Measurements from ENCODE around the gene SNX8.

Gene SNX8, protein sequence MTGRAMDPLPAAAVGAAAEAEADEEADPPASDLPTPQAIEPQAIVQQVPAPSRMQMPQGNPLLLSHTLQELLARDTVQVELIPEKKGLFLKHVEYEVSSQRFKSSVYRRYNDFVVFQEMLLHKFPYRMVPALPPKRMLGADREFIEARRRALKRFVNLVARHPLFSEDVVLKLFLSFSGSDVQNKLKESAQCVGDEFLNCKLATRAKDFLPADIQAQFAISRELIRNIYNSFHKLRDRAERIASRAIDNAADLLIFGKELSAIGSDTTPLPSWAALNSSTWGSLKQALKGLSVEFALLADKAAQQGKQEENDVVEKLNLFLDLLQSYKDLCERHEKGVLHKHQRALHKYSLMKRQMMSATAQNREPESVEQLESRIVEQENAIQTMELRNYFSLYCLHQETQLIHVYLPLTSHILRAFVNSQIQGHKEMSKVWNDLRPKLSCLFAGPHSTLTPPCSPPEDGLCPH

GRCh38 chr7:2314209-2314955 lies at the start of gene SNX8:
Gene SNX8 (minus strand): TSS chr7:2314441. CDS start chr7:2314421, 20 bp downstream.
- peak within 1 kb of the TSS; percentile 95 for H3K4me3 ChIP-seq (ENCODE audit: control insufficient read depth, low read depth, low read length)
- peak; percentile 20 for DNase-seq (ENCODE audit: low read depth)
- TF ChIP-seq CTCF (IDR thresholded peaks at IDR 0.05; ENCODE audit: control insufficient read depth, insufficient read depth, low read depth, low read length, missing control alignments) = no peak

DNA sequence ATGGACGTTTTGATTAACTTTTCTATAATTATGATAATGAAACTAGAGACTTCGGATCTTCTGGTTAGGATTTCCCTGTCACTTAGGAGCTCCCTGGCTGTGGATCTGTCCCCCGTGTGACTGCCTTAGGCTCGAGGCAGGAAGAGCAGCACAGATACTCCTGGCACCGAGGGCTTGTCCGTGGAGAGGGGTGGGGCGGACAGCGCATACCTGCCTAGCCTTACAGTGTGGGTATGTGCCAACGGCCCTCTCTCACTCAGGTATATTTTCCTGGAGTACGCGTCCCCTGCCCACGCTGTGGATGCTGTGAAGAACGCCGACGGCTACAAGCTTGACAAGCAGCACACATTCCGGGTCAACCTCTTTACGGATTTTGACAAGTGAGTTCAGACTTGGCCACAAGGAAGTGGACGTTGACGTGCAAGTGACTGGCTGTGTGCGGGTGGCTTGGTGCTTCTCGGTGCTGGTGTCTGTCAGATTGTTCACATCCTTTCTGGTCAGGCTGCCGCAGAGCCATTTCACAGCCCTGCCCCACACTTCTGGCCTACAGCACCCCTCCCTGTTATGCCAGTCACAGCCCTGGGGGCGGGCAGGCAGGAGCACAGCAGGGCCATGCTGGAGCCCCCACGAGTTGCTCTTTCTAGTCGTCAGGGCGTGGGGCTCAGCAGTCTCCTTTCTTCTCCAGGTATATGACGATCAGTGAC lies 48.3 kb upstream of the SNX8 start:
- DNase-seq (ENCODE audit: low read depth) = no peak
- H3K4me3 ChIP-seq (ENCODE audit: control insufficient read depth, low read depth, low read length) = no peak overlapping the region
- no peak for TF ChIP-seq CTCF (IDR thresholded peaks at IDR 0.05; ENCODE audit: control insufficient read depth, insufficient read depth, low read depth, low read length, missing control alignments)

DNA sequence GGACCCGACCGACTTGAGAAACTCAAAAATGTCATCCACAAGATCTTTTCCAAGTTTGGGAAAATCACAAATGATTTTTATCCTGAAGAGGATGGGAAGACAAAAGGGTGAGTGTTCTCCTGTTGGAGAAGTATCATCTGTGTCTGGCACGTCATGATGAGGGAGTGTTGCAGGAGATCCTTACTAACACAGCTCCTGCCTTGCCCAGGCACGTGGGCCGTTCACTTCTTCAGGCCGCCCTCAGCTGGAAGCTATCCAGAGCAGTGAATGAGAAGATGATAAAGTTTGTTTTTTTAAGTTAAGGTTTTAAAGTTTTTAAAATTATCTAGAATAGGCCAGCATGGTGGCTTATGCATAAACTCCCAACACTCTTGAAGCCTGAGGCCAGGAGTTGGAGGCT lies 46.6 kb upstream of the SNX8 start:
- TF ChIP-seq CTCF (IDR thresholded peaks at IDR 0.05; ENCODE audit: control insufficient read depth, insufficient read depth, low read depth, low read length, missing control alignments) = no peak
- no peak overlapping the region for H3K4me3 ChIP-seq (ENCODE audit: control insufficient read depth, low read depth, low read length)
- no peak for DNase-seq (ENCODE audit: low read depth)

DNA sequence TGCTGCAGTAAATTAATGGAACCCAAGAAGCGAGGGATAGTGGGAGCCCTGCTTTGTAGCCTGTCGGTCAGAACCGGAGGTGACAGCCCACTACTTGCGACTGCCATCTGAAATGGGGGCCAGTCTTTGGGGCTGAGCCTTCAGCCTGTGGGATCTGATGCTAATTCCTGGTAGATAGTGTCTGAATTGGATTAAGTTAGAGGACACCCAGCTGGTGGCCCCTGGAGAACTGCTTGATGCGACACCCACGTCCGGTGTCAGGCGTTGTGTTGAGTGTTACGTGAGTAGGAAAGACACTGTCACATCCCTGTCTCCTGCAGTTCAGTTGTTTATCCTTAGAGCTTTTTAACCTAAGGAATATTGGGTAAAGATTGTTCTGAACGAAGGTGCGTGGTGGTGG lies 45.4 kb upstream of the SNX8 start:
- no peak for DNase-seq (ENCODE audit: low read depth)
- H3K4me3 ChIP-seq (ENCODE audit: control insufficient read depth, low read depth, low read length) = no peak overlapping the region
- no peak for TF ChIP-seq CTCF (IDR thresholded peaks at IDR 0.05; ENCODE audit: control insufficient read depth, insufficient read depth, low read depth, low read length, missing control alignments)

DNA sequence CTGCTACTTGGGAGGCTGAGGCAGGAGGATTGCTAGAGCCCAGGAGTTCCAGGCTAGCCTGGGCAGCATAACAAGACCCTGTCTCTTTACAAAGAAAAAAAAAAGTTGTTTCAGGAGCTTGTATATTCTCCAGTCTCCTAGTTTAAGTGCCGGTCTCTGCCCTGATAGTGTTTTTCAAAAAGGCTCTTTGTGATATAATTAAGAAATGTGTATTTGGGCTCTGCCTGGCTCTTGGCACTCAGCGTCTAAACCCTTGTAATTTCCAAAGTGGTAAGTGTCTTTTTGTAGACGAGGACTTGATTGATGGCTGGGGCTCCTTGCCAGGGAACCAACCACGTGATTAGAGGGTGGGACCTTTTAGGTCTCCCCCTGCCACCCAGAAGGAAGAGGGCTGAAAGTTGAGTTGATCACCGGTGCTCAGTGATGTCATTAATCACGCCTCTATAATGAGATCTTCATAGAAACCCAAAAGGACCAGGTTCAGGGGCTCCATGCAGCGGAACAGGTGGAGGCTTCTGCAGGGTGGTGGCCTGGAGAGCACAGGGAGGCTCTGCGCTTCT lies 44.8 kb upstream of the SNX8 start:
- no peak for TF ChIP-seq CTCF (IDR thresholded peaks at IDR 0.05; ENCODE audit: control insufficient read depth, insufficient read depth, low read depth, low read length, missing control alignments)
- H3K4me3 ChIP-seq (ENCODE audit: control insufficient read depth, low read depth, low read length) = no peak overlapping the region
- DNase-seq (ENCODE audit: low read depth) = no peak

- H3K4me3 ChIP-seq (ENCODE audit: control insufficient read depth, low read depth, low read length) = no peak overlapping the region
- TF ChIP-seq CTCF (IDR thresholded peaks at IDR 0.05; ENCODE audit: control insufficient read depth, insufficient read depth, low read depth, low read length, missing control alignments) = no peak
These were observed 43.3 kb upstream of the SNX8 start for GRCh38 chr7:2357571-2357970.

More at GRCh38 chr7:2357571-2357970, 43.3 kb upstream of the SNX8 start:
- DNase-seq (ENCODE audit: low read depth) = no peak
